IMR-90 (cell line): ENCODE results near the gene PTPRN2. TPM values are rescaled to one million over a fixed set of nuclear protein-coding genes. Genes with fewer than 3 reads are reported as not detected.

Experiments used
- ATAC-seq: fragments of 200-7000 bp; cut with Tn5 transposase; 2 replicates; pipeline ENCODE4 v1.9.1; 2020; ENCODE audit warnings: low read depth, mild to moderate bottlenecking, moderate library complexity
- BruUV-seq: library from RNA; stranded (reverse); fragments of 400-500 nt; replicated peaks from 2 replicates; lab custom pipeline; 2021; lab: Mats Ljungman, UMichigan
- CTCF ChIA-PET: fragments of 300-600 bp; formaldehyde crosslinking; extraction: SDS; loops from one replicate; lab custom pipeline; 2021; ENCODE audit warnings: antibody characterized with exemption; lab: Yijun Ruan, JAX
- POLR2A ChIA-PET: fragments of 300-600 bp; sonication (Branson Sonifier 250); formaldehyde crosslinking; loops from one replicate; lab custom pipeline; 2022; ENCODE audit warnings: antibody characterized with exemption; ENCODE audit not compliant: unreplicated experiment; lab: Charles Lee
- DNase-seq: peaks from one replicate; pipeline ENCODE4 v3.0.0; 2013
- H2AFZ ChIP-seq: replicated peaks from 2 replicates; pipeline ENCODE3; 2013; ENCODE audit warnings: low read length, mild to moderate bottlenecking; ENCODE audit not compliant: poor library complexity
- H2AK5ac ChIP-seq: 2 replicates; pipeline ENCODE4 v1.6.1; 2013; ENCODE audit warnings: low read depth, low read length, inconsistent platforms
- H2AK9ac ChIP-seq: replicated peaks from 2 replicates; pipeline ENCODE3; 2013; ENCODE audit warnings: mild to moderate bottlenecking, low read depth, low read length, moderate library complexity; ENCODE audit not compliant: poor library complexity
- H2BK120ac ChIP-seq: 2 replicates; pipeline ENCODE4 v1.6.1; 2013; ENCODE audit warnings: low read depth, low read length, inconsistent platforms
- H2BK15ac ChIP-seq: 3 replicates; pipeline ENCODE4 v1.6.1; 2013; ENCODE audit warnings: low read depth, low read length, inconsistent platforms
- H2BK20ac ChIP-seq: 2 replicates; pipeline ENCODE4 v1.6.1; 2013; ENCODE audit warnings: low read depth, mild to moderate bottlenecking, inconsistent platforms, low read length, moderate library complexity
- H2BK5ac ChIP-seq: 2 replicates; pipeline ENCODE4 v1.6.1; 2013; ENCODE audit warnings: mild to moderate bottlenecking, low read depth, low read length, inconsistent platforms; ENCODE audit not compliant: poor library complexity, severe bottlenecking
- H3K14ac ChIP-seq: replicated peaks from 2 replicates; pipeline ENCODE4 v1.6.1; 2013; ENCODE audit warnings: low read depth, low read length, inconsistent platforms
- H3K18ac ChIP-seq: 2 replicates; pipeline ENCODE4 v1.6.1; 2013; ENCODE audit warnings: low read depth, low read length, control low read depth
- H3K23ac ChIP-seq: 2 replicates; pipeline ENCODE4 v1.6.1; 2013; ENCODE audit warnings: low read depth, low read length, inconsistent platforms
- H3K27ac ChIP-seq: 2 replicates; pipeline ENCODE4 v1.5.1; 2013; ENCODE audit warnings: mild to moderate bottlenecking, control low read depth, low read length; ENCODE audit not compliant: insufficient read depth
- H3K27me3 ChIP-seq: 2 replicates; pipeline ENCODE4 v1.6.1; 2013; ENCODE audit warnings: low read length; ENCODE audit not compliant: control insufficient read depth, insufficient read depth
- H3K36me3 ChIP-seq: 2 replicates; pipeline ENCODE4 v1.6.1; 2013; ENCODE audit warnings: low read length, mixed read lengths; ENCODE audit not compliant: control insufficient read depth, insufficient read depth
- H3K4ac ChIP-seq: 2 replicates; pipeline ENCODE4 v1.6.1; 2013; ENCODE audit warnings: low read depth, low read length, inconsistent platforms
- H3K4me1 ChIP-seq: 2 replicates; pipeline ENCODE4 v1.6.1; 2013; ENCODE audit warnings: low read length, mixed read lengths; ENCODE audit not compliant: control insufficient read depth, insufficient read depth
- H3K4me2 ChIP-seq: 2 replicates; pipeline ENCODE4 v1.6.1; 2013; ENCODE audit warnings: low read depth, mild to moderate bottlenecking, control low read depth, low read length, moderate library complexity
- H3K4me3 ChIP-seq: 2 replicates; pipeline ENCODE4 v1.5.1; 2013; ENCODE audit warnings: low read depth, mild to moderate bottlenecking, control low read depth, low read length, moderate library complexity; ENCODE audit not compliant: insufficient read depth
- H3K56ac ChIP-seq: 2 replicates; pipeline ENCODE4 v1.6.1; 2013; ENCODE audit warnings: low read length, inconsistent platforms; ENCODE audit not compliant: insufficient read depth; ENCODE audit errors: extremely low read depth
- H3K79me1 ChIP-seq, 2 experiments: 2 replicates each; pipeline ENCODE4 v1.6.1; 2013; ENCODE audit warnings: low read length in 2 of 2, inconsistent platforms in 1 of 2, low read depth in 1 of 2
- H3K9ac ChIP-seq: 2 replicates; pipeline ENCODE4 v1.6.1; 2013; ENCODE audit warnings: low read depth, low read length, control low read depth
- H3K9me1 ChIP-seq: 2 replicates; pipeline ENCODE4 v1.6.1; 2013; ENCODE audit warnings: low read length, inconsistent platforms; ENCODE audit not compliant: insufficient read depth
- H3K9me3 ChIP-seq: 2 replicates; pipeline ENCODE4 v1.6.1; 2013; ENCODE audit warnings: low read length; ENCODE audit not compliant: control insufficient read depth, insufficient read depth
- H4K20me1 ChIP-seq: 2 replicates; pipeline ENCODE4 v1.6.1; 2013; ENCODE audit warnings: low read length, inconsistent platforms; ENCODE audit not compliant: insufficient read depth
- H4K5ac ChIP-seq: 2 replicates; pipeline ENCODE4 v1.6.1; 2013; ENCODE audit warnings: mild to moderate bottlenecking, low read depth, low read length, control low read depth
- H4K8ac ChIP-seq, 2 experiments: 2 replicates each; pipeline ENCODE4 v1.6.1; 2013; ENCODE audit warnings: low read depth in 2 of 2, low read length in 2 of 2, control low read depth in 1 of 2, inconsistent platforms in 1 of 2
- H4K91ac ChIP-seq: 2 replicates; pipeline ENCODE4 v1.6.1; 2013; ENCODE audit warnings: low read depth, low read length, inconsistent platforms; ENCODE audit not compliant: insufficient read depth
- BHLHE40 ChIP-seq: fragments of 150-350 bp; IDR thresholded peaks from 2 replicates; pipeline ENCODE4 v1.6.1; 2016; ENCODE audit warnings: mild to moderate bottlenecking, low read depth, low read length
- CEBPB ChIP-seq: IDR thresholded peaks from 2 replicates; pipeline ENCODE4 v1.6.1; 2012; ENCODE audit warnings: low read depth, low read length, improper control_type of control experiment
- CHD1 ChIP-seq: IDR thresholded peaks from 2 replicates; pipeline ENCODE4 v1.6.1; 2012; ENCODE audit warnings: low read depth, low read length, improper control_type of control experiment
- CTCF ChIP-seq: conservative IDR thresholded peaks from 2 replicates; pipeline ENCODE4 v1.5.1; 2012; ENCODE audit warnings: mild to moderate bottlenecking, low read depth, low read length, improper control_type of control experiment
- ELK1 ChIP-seq: fragments of 150-350 bp; IDR thresholded peaks from 2 replicates; pipeline ENCODE4 v1.6.1; 2016; ENCODE audit warnings: low read depth, mild to moderate bottlenecking, low read length, moderate library complexity, borderline replicate concordance
- FOS ChIP-seq: fragments of 150-350 bp; IDR thresholded peaks from 2 replicates; pipeline ENCODE4 v1.6.1; 2016; ENCODE audit warnings: low read depth, low read length
- MAFK ChIP-seq: IDR thresholded peaks from 2 replicates; pipeline ENCODE4 v1.6.1; 2012; ENCODE audit warnings: low read depth, low read length, improper control_type of control experiment
- RCOR1 ChIP-seq: IDR thresholded peaks from 2 replicates; pipeline ENCODE4 v1.6.1; 2012; ENCODE audit warnings: mild to moderate bottlenecking, low read length, improper control_type of control experiment; ENCODE audit not compliant: insufficient replicate concordance
- RFX5 ChIP-seq: IDR thresholded peaks from 2 replicates; pipeline ENCODE4 v1.8.0; 2012; ENCODE audit warnings: low read depth, mild to moderate bottlenecking, low read length, moderate library complexity
- SMC3 ChIP-seq: fragments of 150-350 bp; IDR thresholded peaks from 2 replicates; pipeline ENCODE4 v1.6.1; 2016; ENCODE audit warnings: low read depth, mild to moderate bottlenecking, antibody characterized with exemption, low read length, moderate library complexity
- WGBS, 2 experiments: methylation state at CpG; one replicate each; pipeline versions ENCODE4 v1.1.5 to v1.1.7; 2013; ENCODE audit warnings: missing lambda C conversion rate in 2 of 2; ENCODE audit not compliant: insufficient read length in 1 of 2; ENCODE audit errors: extremely low coverage in 2 of 2; 5-methylcytosine and 5-hydroxymethylcytosine counted together
- dilution Hi-C: fragments of 300-500 bp; cut with HindIII; formaldehyde crosslinking; loops from one replicate; pipeline ENCODE4 v1.14.3; 2018; ENCODE audit warnings: low sequenced_read_pairs; ENCODE audit not compliant: unreplicated experiment
- in situ Hi-C: fragments of 300-500 bp; cut with MboI; formaldehyde crosslinking; loops from 3 replicates; pipeline ENCODE4 v1.14.3; 2019; ENCODE audit warnings: low sequenced_read_pairs, inconsistent platforms, mixed read lengths
- intact Hi-C: fragments of 100-400 bp; cut with micrococcal nuclease; formaldehyde crosslinking; loops from 2 replicates; pipeline ENCODE4 v1.10.0; 2022
- polyA plus RNA-seq, 3 experiments: library from polyadenylated mRNA; depleted of rRNA; stranded (reverse); fragments of >200 nt; gene quantifications; 2 replicates each; pipeline ENCODE4 v1.2.3, GENCODE V29; 2012; ENCODE audit warnings: low replicate concordance in 1 of 3
- total RNA-seq: library from RNA; depleted of rRNA; stranded (reverse); fragments of >200 nt; gene quantifications from 2 replicates; pipeline ENCODE4 v1.2.3, GENCODE V29; 2012

The PTPRN2 gene
- total and polyA plus RNA-seq, 2 of the 4 experiments (the other 2 are of a cell fraction), result 0.03 TPM; not detected in 1

GRCh38 chr7:157918326-157919080 lies 669.1 kb downstream of the PTPRN2 start:
- no peak overlapping the region for H2BK15ac ChIP-seq
- H2BK5ac ChIP-seq, result no peak overlapping the region
- H3K56ac ChIP-seq, result no peak overlapping the region
- ChIA-PET CTCF (no interaction called here), POLR2A (no interaction called here)
- no peak overlapping the region for H3K23ac ChIP-seq
- H3K18ac ChIP-seq, result no peak overlapping the region
- H2AK5ac ChIP-seq, result no peak overlapping the region
- peaks cover 27% of the 10 kb centered on the region for H3K9me3 ChIP-seq
- H3K9ac ChIP-seq, result no peak overlapping the region
- ATAC-seq (no peak), DNase-seq (no peak)
- no peaks in the 10 kb centered on the region for H4K20me1 ChIP-seq
- H3K4ac ChIP-seq, result no peak overlapping the region
- no peaks in the 10 kb centered on the region for H3K4me1 ChIP-seq
- no peak overlapping the region for H4K8ac ChIP-seq
- intact Hi-C loops, result no loop called here
- H2BK120ac ChIP-seq, result no peak overlapping the region
- no CpG with 5 or more reads among the region's 29 CpGs for WGBS, 2 experiments
- H2AFZ ChIP-seq, result no peak overlapping the region
- H3K79me1 ChIP-seq, result no peaks in the 10 kb centered on the region
- H3K9me1 ChIP-seq, result no peaks in the 10 kb centered on the region
- in situ Hi-C loops, result no loop called here
- no peak for TF ChIP-seq SMC3
- no peak for TF ChIP-seq RCOR1
- no peak for TF ChIP-seq ELK1
- no peak for TF ChIP-seq RFX5
- TF ChIP-seq CTCF, result no peak
- no peak for TF ChIP-seq MAFK
- no peak for TF ChIP-seq FOS
- TF ChIP-seq BHLHE40, result no peak
- no peak for TF ChIP-seq CHD1
- no peak for TF ChIP-seq CEBPB
- no peak overlapping the region for H3K14ac ChIP-seq
- no peaks in the 10 kb centered on the region for H3K27me3 ChIP-seq
- H3K4me3 ChIP-seq, result no peak overlapping the region
- H2AK9ac ChIP-seq, result no peak overlapping the region
- dilution Hi-C loops, result no loop called here
- H3K4me2 ChIP-seq, result no peak overlapping the region
- H3K36me3 ChIP-seq, result no peaks in the 10 kb centered on the region
- H4K91ac ChIP-seq, result no peak overlapping the region
- BruUV-seq, result no TSS peak
- no peak overlapping the region for H3K27ac ChIP-seq
- no peak overlapping the region for H2BK20ac ChIP-seq
- no peak overlapping the region for H4K5ac ChIP-seq
